Amniotic epithelial cell (primary cell): Measurements from ENCODE around the gene TSACC.
A peak's percentile ranks its signal among the peaks of the same experiment; 100 is the strongest.
"Not testable (repeated sequence)": the region's sequence is repeated elsewhere in the genome, so short reads cannot be mapped to it uniquely, and the experiment has no call there.

Experiments
- DNase-seq: peaks from one replicate; pipeline ENCODE4 v3.0.0-alpha.2; 2010; ENCODE audit warnings: low read depth

TSACC gene

DNA sequence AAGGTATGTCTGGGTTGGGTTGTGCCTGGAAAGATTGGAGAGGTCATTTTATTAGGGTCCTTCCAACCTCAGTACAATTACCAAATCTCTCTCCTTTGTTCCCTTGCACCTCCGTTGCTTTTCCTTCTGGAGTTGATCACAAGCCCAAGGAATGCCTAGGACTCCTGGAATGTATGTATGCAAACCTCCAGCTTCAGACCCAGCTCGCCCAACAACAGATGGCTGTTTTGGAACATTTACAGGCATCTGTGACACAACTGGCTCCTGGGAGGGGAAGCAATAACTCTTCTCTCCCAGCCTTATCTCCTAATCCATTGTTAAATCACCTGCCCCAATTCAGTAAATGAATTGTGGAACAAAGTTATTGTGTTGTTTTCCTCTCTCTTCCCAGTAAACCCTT, 8.3 kb downstream of the TSACC start:
- peak; percentile 53 for DNase-seq

DNA sequence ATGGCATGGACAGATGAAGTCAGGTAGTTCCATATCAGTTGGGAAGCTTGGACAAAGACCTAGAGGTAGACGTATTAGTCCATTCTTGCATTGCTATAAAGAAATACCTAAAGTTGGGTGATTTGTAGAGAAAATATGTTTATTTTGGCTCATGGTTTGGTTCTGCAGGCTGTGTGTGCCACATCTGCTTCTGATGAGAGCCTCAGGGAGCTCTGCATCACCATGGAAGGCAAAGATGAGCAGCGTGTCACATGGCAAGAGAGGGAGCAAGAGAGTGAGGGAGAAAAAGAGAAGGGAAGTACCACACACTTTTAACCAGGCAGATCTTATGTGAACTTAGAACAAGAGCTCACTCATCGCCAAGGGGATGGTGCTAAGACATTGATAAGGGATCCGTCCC, 9.0 kb downstream of the TSACC start:
- DNase-seq: no peak

DNA sequence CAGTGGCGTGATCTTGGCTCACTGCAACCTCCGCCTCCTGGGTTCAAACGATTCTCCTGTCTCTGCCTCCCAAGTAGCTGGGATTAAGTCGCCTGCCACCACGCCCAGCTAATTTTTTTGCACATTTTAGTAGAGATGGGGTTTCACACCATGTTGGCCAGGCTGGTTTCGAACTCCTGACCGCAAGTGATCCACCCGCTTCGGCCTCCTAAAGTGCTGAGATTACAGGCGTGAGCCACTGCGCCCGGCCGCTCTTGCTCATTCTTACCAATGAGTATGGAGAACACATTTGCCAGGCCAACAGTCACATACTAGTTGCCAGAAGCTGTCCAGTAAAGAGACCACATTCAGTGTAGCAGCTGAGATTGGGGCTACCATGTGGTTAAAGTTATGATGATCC, 14.2 kb downstream of the TSACC start:
- DNase-seq: not testable (repeated sequence)

DNA sequence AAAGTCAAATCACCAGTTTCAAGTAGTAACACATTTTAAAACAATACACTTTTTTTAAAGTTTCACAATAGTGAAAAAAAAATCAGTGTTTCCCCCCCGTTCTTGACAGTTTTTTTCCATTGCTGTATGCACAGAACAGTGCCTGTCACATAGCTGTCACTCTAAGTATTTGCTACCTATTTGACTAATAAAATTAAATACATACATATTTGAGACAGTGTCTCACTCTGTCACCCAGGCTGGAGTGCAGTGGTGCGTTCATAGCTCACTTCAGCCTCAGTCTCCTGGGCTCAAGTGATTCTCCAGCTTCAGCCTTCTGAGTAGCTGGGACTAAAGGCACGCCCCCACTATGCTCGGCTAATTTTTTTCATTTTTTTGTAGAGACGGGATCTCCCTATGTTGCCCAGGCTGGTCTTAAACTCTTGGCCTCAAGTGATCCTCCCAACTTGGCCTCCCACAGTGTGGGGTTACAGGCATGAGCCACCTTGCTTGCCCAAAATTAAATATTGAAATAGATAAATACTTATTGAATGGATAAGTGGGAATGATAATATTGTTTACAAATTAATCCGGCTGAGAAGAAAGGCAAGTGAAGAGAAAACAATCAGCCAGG, 18.0 kb downstream of the TSACC start:
- no peak for DNase-seq

DNA sequence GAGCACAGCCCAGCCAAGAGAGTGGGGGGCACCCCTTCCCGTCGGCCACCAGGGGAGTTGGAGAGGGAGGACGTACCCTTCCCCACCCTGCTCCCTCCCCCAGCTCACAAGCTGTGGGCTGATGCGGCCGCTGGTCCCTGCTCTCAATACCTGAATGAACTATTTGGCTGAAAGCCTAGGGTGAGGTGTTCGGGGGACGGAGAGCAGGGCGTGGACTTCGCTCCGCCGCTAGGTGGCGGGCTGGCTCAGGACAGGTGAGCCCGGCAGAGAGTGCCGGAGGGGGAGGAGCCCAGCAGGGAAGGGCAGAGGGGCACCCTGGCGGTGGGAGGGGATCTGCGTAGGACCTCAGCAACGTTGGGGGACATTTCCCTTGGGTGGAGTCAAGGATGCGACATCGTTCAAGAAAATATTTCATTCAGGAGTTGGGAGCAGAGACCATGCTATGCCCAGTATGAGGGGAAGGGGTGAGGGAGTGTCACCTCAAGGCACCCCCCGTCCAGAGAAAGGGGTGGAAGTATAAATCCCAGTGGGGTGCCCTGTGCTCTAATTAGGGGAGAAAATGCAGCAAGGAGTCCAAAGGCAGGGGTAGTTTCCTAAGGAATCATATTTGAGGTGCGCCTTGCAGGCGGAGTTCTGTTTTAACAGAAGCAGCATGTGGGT, 18.7 kb downstream of the TSACC start:
- no peak for DNase-seq

DNA sequence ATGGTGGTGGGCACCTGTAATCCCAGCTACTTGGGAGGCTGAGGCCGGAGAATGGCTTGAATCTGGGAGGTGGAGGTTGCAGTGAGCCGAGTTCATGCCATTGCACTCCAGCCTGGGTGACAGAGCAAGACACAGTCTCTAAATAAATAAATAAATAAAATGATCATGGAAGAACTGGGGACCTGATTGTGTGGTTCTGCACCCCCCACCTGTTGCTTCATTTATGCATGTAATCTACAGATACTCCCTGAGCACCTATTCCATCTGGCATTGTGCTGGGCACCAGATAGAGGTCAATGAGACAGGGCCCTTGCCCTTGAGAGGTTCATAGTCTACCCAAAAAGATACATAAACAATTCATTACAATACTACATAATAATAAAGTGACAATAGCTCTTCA, 19.7 kb downstream of the TSACC start:
- no peak for DNase-seq

DNA sequence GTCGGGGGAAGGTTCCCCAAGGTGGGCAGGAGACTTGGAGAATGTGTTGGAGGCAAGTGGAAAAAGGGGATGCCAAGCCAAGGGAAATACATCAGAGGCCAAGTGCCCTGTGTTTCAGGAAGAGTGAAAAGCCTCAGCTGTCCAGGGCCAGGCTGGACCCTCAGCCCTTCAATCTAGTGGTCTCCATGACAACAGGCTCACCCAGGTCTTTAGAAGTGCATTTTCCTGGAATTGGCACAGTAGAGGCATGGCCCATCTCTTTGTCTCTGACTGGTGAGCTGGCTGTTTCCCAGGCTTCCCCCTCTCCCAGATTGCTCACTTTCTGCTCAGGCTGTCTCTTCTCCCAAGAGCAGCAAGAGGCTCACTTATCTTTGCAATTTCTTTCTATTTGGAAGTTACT, 20.3 kb downstream of the TSACC start:
- no peak for DNase-seq

DNA sequence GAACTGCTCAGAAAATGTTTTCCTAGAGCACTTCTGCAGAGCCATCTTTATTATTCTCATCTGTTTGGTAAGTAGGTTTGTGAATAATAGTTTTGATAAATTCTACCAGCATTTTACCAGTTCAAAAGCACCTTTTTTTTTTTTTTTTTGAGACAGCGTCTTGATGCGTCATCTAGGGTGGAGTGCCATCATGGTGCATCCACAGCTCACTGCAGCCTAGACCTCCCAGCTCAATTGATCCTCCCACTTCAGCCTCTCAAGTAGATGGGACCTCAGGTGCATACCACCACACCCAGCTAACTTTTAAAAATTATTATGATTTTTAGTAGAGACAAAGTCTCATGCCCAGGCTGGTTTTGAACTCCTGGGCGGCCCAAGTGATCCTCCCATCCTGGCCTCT, 20.9 kb downstream of the TSACC start:
- DNase-seq: no peak

DNA sequence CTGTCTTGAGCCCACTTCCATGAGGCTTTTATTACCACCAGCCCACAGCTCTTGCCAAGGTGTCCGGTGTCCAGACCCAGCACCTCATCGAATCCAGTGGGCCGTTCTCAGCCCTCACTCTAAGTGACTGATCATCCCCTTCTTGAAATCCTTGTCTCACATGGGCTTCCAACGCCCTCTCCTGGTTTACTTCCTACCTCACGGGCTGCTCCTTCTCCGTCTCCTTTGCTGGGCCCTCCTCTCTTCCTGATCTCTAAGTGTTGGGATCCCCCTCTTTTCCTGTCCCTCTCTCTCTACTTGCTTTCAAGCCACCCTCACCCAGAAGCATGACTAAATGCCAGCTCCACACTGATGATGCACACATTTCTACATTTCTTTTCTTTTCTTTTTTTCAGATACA, 21.6 kb downstream of the TSACC start:
- peak; percentile 36 for DNase-seq

DNA sequence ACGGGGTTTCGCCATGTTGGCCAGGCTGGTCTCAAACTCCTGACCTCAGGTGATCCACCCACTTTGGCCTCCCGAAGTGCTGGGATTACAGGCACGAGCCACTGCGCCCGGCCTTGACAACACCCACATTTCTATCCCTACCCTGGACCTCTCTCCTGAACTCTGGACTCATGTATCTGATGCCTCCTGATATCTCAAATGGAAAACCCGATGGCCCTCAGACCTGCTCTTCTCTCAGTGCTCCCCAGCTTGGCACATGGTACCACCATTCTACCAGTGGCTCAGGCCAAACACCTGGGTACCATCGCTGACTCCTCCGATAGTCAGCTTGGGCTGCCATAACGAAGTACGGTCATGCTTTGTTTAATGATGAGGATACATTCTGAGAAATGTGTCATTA, 22.2 kb downstream of the TSACC start:
- DNase-seq: no peak

DNA sequence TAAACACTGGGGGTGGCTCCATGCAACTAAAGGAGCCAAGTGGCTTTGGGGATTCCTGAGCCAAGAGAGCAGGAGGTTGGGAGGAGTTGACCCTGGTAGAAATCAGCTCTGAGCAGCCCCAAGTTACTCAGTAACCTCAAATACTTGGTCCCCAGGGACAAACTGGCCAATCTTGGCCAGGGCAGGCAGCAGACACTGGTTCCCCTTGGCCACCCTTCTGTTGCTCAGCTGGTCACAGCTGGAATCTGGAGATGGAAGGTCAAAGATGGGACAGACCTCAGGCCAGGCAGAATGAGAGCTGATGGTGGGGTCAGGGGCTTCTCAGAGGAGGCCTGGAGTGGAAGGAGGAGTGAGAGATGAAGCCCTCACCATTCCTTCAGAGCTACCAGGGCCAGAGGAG, 27.4 kb downstream of the TSACC start:
- DNase-seq: no peak

DNA sequence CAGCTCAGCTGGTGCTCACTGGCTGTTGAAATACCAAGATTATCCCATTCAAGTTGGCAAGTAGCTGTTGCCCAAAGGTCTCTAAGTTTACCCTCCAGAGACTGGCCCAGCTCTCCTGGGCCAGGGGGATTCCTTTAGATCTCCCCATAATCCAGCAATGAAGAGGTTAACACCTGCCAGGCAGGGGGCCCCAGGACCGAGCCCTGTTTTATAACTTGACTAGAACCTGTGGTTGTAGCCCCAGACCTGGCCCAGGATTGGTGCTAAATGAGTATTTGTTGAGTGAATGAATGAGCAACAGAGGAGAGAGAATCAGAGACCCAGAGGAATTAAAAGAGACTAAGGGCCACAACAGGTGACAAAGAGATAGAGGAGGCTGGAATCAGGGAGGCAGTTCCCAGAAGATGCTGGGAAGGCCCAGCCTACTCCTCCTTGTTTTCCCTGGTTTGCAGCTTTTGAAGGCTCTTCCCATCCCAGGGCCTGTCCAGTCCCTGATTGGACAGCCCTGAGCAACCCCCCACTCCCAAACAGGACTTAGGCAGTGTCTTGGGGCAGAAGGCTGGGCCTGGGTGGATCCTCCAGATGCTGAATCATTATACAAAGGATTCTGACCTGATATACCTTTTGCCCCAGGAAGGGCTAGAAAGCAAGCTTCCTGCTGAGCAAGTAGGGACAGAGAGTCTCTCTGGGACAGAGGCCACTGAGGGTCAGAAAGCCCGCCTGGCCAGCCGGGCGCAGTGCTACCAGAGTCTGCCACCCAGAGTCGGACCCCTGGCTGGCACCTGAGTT, 28.2 kb downstream of the TSACC start:
- DNase-seq: no peak

DNA sequence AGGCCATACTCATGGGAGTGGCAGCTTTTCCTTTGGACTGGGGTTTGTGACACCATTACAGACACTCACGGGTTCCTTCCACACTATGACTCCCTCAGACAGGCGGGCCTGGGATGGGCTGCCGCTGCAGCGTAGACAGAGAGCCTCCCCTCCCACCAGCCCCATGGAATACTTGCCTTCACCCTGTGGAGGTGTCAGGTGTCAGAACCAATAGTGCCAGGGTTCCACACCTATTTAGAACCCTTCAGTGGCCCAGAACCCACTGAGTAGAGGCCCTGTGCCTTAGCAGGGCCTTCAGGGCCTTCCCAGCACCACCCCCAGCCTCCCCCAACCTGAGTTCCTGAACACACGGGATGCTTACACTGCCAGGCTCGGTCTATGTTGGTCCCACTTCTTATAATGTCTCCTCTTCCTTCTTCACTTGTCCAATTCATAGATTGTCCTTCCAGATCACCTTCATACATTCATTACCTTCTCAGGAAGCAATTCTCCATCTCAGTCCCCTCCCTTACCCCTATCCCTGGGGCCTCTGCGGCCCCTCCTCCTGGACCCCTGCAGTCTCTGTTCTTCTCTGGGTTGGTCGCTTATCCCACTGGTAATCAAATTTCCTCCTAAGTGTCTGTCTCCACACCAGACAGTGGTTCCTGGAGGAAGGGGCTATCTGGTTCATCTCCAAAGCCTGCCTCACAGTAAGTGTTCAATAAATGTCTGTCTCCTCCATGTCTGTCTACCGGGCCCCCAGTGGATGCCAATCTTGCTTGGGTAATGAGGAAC, 29.2 kb downstream of the TSACC start:
- no peak for DNase-seq

DNA sequence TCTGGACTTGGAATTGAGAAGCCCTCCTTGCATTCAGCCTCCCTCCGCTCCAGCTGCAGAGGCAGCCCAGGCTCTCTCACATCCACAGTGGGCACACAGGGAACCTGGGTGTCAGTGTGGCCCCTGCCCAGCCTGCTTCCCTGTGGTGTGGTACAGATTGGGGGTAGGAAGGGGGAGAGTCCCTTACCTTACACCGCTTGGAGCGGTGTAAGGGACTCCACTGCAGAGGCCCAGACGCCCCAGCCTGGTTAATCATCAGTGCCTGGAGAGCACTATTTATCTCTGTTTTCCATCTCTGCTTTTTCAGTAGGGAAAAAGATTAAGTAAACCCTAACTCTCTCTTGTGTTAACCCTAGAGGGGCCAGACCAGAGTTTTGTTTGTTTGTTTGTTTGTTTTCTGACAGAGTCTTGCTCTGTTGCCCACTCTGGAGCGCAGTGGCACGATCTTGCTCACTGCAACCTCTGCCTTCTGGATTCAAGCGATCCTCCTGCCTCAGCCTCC, 29.9 kb downstream of the TSACC start:
- peak; percentile 44 for DNase-seq

DNA sequence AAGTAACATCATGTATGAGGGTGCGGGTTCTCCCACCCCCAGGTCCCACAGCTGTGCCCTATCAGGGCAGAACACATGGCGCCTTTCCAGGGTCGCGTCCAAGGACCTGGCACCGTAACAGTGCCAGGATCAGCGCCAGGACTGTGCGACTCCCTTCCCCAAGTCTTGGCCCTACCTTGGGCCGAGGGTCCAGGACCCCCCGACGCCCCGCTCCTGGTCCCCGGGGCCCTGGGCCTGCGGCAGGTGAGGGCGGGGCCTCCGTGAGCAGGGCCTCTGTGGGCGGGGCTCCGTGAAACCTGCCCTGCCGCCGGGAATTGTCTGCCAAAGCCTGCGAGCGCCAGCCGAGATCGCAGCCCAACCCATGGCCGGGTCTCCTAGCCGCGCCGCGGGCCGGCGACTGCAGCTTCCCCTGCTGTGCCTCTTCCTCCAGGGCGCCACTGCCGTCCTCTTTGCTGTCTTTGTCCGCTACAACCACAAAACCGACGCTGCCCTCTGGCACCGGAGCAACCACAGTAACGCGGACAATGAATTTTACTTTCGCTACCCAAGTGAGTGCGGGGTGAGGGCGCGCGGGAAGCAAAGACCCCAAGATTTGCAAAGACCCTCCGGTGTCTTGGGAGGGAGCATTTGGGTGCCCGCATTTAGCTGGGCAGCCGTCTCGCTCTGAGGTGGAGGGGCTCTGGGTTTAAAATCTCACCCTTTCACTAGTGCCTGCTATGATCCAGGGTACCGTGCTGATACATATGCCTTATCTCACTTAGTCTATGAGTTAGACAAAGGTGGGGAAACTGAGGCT, 30.8 kb downstream of the TSACC start, which contains the start of gene RHBG:
RHBG (plus strand) TSS at position 323 of the 796 bp plus-strand sequence; CDS start at position 362, 39 bp downstream.
- DNase-seq: no peak

DNA sequence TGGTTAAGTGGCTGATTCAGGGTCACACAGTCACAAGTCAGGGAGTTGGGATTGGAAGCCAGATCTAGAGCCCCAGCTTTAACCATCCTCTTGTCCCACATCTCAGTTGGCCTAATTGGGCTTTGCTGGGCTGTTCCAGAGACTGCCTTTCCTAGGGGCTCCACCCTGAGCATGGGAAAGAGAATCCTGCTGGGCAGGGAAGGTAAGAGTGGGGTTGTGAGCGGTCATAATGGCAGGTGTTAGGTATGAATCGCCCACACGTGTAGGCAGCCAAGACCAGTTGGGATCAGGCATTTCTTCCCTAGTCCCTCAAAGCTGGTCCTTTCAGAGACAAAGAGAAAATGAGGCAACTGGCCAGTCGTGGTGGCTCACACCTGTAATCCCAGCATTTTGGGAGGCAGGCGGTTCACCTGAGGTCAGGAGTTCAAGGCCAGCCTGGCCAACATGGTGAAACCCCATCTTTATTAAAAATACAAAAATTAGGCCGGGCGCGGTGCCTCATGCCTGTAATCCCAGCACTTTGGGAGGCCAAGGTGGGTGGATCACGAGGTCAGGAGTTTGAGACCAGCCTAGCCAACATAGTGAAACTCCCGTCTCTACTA, 31.5 kb downstream of the TSACC start:
- DNase-seq: not testable (repeated sequence)

DNA sequence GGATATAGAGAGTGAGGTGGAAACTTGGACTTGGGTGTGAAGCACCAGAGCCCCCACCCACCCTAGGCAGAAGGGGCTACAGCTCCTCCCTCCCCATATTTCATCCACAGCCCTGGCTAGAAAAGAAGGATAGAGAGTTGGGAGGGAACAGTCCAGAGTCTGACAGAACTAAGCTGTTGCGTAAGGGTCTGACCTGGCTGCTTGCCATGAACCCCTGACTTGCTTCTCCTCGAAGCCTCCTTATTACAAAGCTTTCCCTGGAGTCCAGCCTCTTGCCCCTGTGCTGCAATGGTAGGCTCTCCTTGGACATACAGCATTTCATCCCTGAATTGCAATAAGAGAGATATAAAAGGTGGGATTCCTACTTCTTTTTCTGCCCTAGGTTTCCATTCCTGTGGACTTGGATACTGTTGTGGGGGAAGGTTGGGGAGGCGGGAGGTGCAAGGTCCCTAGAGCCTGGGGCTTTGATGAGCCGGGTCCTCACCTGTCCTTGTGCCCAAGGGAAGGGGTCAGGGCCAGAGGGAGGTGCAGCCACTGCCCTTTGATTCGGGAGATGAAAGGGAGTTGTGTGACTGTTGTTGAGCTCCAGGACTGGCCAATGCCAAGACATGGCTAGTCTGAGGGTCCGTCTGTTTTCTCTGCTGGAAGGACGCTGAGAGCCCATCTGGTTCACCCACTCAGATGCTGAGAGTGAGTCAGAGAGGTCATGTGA, 33.4 kb downstream of the TSACC start:
- DNase-seq: peak; percentile 77

DNA sequence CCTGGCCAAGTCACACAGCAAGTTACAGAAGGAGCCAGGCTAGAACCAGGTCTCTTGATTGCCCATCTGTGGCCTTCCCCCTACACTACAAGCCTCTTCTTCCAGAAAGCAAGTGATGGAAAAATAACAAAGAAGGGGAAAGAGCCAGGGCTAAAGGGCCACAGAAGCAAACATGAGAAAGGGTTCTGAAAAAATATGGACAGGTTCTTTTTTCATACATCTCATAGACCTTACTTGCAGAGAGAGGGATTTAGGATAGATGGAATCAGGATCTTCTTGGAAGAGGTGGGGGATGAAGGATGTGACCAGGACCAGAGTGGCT, 33.9 kb downstream of the TSACC start:
- no peak for DNase-seq

DNA sequence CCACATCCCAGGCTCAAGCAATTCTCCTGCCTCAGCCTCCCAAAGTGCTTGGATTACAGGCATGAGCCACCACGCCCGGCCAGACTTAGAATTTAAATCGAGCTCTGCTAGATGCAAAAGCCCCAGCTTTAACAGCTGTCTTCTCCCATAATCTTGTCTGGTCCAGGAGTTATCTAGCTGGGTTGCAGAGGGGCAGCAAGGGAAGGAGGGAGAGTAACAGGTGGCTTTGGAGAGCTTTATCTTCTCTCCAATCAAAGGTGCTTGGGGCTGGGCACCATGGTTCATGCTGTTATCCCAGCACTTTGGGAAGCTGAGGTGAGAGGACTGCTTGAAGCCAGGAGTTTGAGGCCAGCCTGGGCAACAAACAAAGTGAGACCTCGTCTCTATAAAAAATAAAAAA, 34.5 kb downstream of the TSACC start:
- no peak for DNase-seq

DNA sequence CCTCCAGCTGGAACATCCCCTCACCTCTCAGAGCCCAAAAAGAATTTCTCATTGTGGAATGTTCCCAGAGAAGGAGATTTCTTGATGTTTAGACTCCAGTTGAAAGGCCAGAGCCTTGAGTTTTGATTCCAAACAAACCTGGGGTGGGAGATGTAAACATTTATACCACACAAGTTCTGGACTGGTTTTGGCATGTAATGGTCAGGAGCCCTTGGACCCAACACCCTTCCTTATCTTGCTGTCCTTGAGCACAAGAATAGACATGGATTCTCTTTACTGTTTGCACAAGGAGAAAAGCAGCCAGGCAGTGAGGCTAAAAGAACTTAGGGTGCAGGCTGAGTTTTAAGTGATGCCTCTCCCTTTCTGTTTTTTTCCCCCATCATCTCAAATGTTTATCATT, 35.2 kb downstream of the TSACC start:
- peak; percentile 31 for DNase-seq

DNA sequence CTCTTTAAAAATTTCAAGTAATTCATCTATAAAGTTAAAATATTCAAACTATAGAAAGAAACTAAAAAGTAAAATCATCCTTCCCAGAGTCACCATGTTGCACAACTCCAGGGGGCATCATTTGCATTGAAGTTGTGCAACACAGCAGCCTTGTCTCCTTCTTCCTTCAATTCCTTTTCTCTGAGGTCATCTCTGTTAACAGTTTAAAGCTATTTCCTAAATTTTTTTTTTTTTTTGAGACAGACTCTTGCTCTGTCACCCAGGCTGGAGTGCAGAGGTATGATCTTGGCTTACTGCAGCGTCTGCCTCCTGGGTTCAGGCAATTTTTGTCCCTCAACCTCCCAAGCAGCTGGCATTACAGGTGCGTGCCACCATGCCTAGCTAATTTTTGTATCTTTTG, 37.8 kb downstream of the TSACC start:
- peak; percentile 65 for DNase-seq
